Breast epithelium (tissue), 3 donors: Measurements from ENCODE around the gene YLPM1.

Experiments
- CTCF ChIP-seq, 3 donors: fragments of 450-650 bp; IDR thresholded peaks; one replicate each; pipeline ENCODE4 v1.5.1; 2016 to 2017; ENCODE audit warnings: antibody characterized with exemption in 3 of 3, mild to moderate bottlenecking in 3 of 3, moderate library complexity in 3 of 3
- POLR2A ChIP-seq: fragments of 450-650 bp; IDR thresholded peaks from one replicate; pipeline ENCODE4 v1.6.1; 2016; ENCODE audit warnings: antibody characterized with exemption, mild to moderate bottlenecking, moderate library complexity
- POLR2AphosphoS5 ChIP-seq, 3 donors: sonication (generic); formaldehyde crosslinking; IDR thresholded peaks; one replicate each; pipeline ENCODE4 v1.6.1; 2017; ENCODE audit warnings: antibody characterized with exemption in 3 of 3

DNA sequence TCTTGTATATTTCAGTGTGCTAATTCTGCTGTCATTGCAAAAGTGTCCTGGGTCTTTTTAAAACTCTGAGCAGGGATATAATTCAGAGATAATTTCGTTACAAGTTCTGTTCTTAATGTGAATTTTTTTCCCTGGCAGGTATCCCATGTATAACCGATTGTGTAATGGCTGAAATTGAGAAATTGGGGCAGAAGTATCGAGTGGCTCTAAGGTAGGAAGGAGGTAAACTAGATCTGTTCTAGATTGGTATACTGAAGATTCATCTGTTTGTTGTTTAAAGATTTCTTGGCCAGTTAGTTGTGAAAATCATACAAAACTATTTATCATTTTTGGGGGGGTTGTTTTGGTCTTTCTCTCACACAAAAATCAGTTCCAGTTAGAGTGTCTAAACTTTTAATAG lies 40.0 kb upstream of the YLPM1 start:
- TF ChIP-seq CTCF (IDR thresholded peaks at IDR 0.05) (no peak), POLR2A (no peak), POLR2AphosphoS5 (IDR thresholded peaks at IDR 0.05) (no peak)
